H9 (cell line): ENCODE measurements around the gene SYNE3. TPM values are rescaled to one million over a fixed set of nuclear protein-coding genes. Genes with fewer than 3 reads are reported as not detected.

ENCODE experiments used
- DNase-seq: peaks from one replicate; pipeline ENCODE4 v3.0.0-alpha.2; 2017
- H2AFZ ChIP-seq: one replicate; pipeline ENCODE4 v1.6.1; 2013; ENCODE audit warnings: mild to moderate bottlenecking, low read length, control low read depth, moderate library complexity
- H2AK5ac ChIP-seq: 2 replicates; pipeline ENCODE4 v1.6.1; 2013; ENCODE audit warnings: low read length, control low read depth, mixed read lengths; ENCODE audit not compliant: insufficient read length
- H2BK120ac ChIP-seq: one replicate; pipeline ENCODE4 v1.6.1; 2013; ENCODE audit warnings: low read depth, mild to moderate bottlenecking, low read length, control low read depth, inconsistent platforms; ENCODE audit not compliant: poor library complexity, severe bottlenecking
- H2BK12ac ChIP-seq: 2 replicates; pipeline ENCODE4 v1.6.1; 2013; ENCODE audit warnings: low read length, control low read depth, mixed read lengths, low read depth; ENCODE audit not compliant: insufficient read length
- H2BK15ac ChIP-seq: 2 replicates; pipeline ENCODE4 v1.6.1; 2013; ENCODE audit warnings: low read depth, low read length, control low read depth
- H2BK20ac ChIP-seq: one replicate; pipeline ENCODE4 v1.6.1; 2013; ENCODE audit warnings: low read depth, mild to moderate bottlenecking, low read length, control low read depth, inconsistent platforms; ENCODE audit not compliant: poor library complexity, severe bottlenecking
- H2BK5ac ChIP-seq: 2 replicates; pipeline ENCODE4 v1.6.1; 2013; ENCODE audit warnings: low read length, control low read depth, mixed read lengths; ENCODE audit not compliant: insufficient read length
- H3K14ac ChIP-seq: 2 replicates; pipeline ENCODE4 v1.6.1; 2013; ENCODE audit warnings: low read length, control low read depth; ENCODE audit not compliant: insufficient read depth
- H3K18ac ChIP-seq: 2 replicates; pipeline ENCODE4 v1.6.1; 2013; ENCODE audit warnings: low read depth, mild to moderate bottlenecking, mixed read lengths, low read length, control low read depth; ENCODE audit not compliant: insufficient read length
- H3K23ac ChIP-seq: 2 replicates; pipeline ENCODE4 v1.6.1; 2013; ENCODE audit warnings: low read length, control low read depth, mixed read lengths, low read depth; ENCODE audit not compliant: insufficient read length
- H3K23me2 ChIP-seq: 2 replicates; pipeline ENCODE4 v1.6.1; 2013; ENCODE audit warnings: low read depth, mild to moderate bottlenecking, mixed read lengths, low read length, control low read depth; ENCODE audit not compliant: insufficient read length, poor library complexity, severe bottlenecking
- H3K27ac ChIP-seq: 2 replicates; pipeline ENCODE4 v1.5.1; 2013; ENCODE audit warnings: low read length, control low read depth, mixed read lengths, low read depth; ENCODE audit not compliant: insufficient read length
- H3K27me3 ChIP-seq: 2 replicates; pipeline ENCODE4 v1.6.1; 2013; ENCODE audit warnings: low read length, control low read depth, inconsistent platforms; ENCODE audit not compliant: insufficient read depth
- H3K4ac ChIP-seq: 2 replicates; pipeline ENCODE4 v1.6.1; 2013; ENCODE audit warnings: low read depth, mild to moderate bottlenecking, control low read depth, inconsistent platforms, low read length, moderate library complexity
- H3K4me1 ChIP-seq: 2 replicates; pipeline ENCODE4 v1.6.1; 2013; ENCODE audit warnings: low read length, control low read depth, inconsistent platforms; ENCODE audit not compliant: insufficient read depth
- H3K4me2 ChIP-seq: 2 replicates; pipeline ENCODE4 v1.6.1; 2013; ENCODE audit warnings: low read length, control low read depth, mixed read lengths; ENCODE audit not compliant: insufficient read length, insufficient read depth
- H3K56ac ChIP-seq: 2 replicates; pipeline ENCODE4 v1.6.1; 2013; ENCODE audit warnings: low read depth, mild to moderate bottlenecking, mixed read lengths, low read length, control low read depth; ENCODE audit not compliant: insufficient read length
- H3K79me1 ChIP-seq: 2 replicates; pipeline ENCODE4 v1.6.1; 2013; ENCODE audit warnings: low read depth, mild to moderate bottlenecking, moderate library complexity, low read length, control low read depth, inconsistent platforms; ENCODE audit not compliant: insufficient read depth, poor library complexity, severe bottlenecking
- H3K79me2 ChIP-seq: 2 replicates; pipeline ENCODE4 v1.6.1; 2013; ENCODE audit warnings: low read length, control low read depth, inconsistent platforms; ENCODE audit not compliant: insufficient read depth
- H3K9ac ChIP-seq: 2 replicates; pipeline ENCODE4 v1.6.1; 2013; ENCODE audit warnings: low read length, control low read depth, mixed read lengths; ENCODE audit not compliant: insufficient read length; ENCODE audit errors: extremely low read depth
- H3K9me3 ChIP-seq: one replicate; pipeline ENCODE4 v1.6.1; 2013; ENCODE audit warnings: low read depth, low read length, inconsistent platforms; ENCODE audit not compliant: control insufficient read depth
- H3T11ph ChIP-seq: one replicate; pipeline ENCODE4 v1.6.1; 2013; ENCODE audit warnings: mild to moderate bottlenecking, low read length, control low read depth, inconsistent platforms
- H4K20me1 ChIP-seq: one replicate; pipeline ENCODE4 v1.6.1; 2013; ENCODE audit not compliant: control insufficient read depth, insufficient read length, insufficient read depth
- H4K5ac ChIP-seq: 2 replicates; pipeline ENCODE4 v1.6.1; 2013; ENCODE audit warnings: low read depth, mild to moderate bottlenecking, mixed read lengths, low read length, control low read depth; ENCODE audit not compliant: insufficient read length
- H4K8ac ChIP-seq: replicated peaks from 2 replicates; pipeline ENCODE4 v1.6.1; 2013; ENCODE audit warnings: low read length, control low read depth, mixed read lengths, low read depth; ENCODE audit not compliant: insufficient read length
- H4K91ac ChIP-seq: 2 replicates; pipeline ENCODE4 v1.6.1; 2013; ENCODE audit warnings: low read depth, mild to moderate bottlenecking, moderate library complexity, mixed read lengths, low read length, control low read depth; ENCODE audit not compliant: insufficient read length
- H3K27ac Mint-ChIP-seq, 3 experiments: 2 replicates in 2 of 3; 3 replicates in 1 of 3; pipeline ENCODE4 v1.8.0; 2020 to 2021; ENCODE audit warnings: mixed read lengths in 3 of 3, mild to moderate bottlenecking in 1 of 3, moderate library complexity in 1 of 3
- H3K27me3 Mint-ChIP-seq: 2 replicates; pipeline ENCODE4 v1.8.0; 2021; ENCODE audit warnings: low read depth, mild to moderate bottlenecking, moderate library complexity, mixed read lengths
- H3K36me3 Mint-ChIP-seq, 3 experiments: 2 replicates in 2 of 3; 3 replicates in 1 of 3; pipeline ENCODE4 v1.8.0; 2020 to 2021; ENCODE audit warnings: low read depth in 3 of 3, mixed read lengths in 3 of 3; ENCODE audit not compliant: insufficient read depth in 1 of 3
- H3K4me1 Mint-ChIP-seq, 2 experiments: 2 replicates each; pipeline ENCODE4 v1.8.0; 2020; ENCODE audit warnings: mixed read lengths in 2 of 2
- H3K4me3 Mint-ChIP-seq, 2 experiments: 2 replicates in 1 of 2; 3 replicates in 1 of 2; pipeline ENCODE4 v1.8.0; 2020 to 2021; ENCODE audit warnings: mild to moderate bottlenecking in 2 of 2, mixed read lengths in 2 of 2, moderate library complexity in 1 of 2
- H3K9me3 Mint-ChIP-seq, 2 experiments: 2 replicates in 1 of 2; 3 replicates in 1 of 2; pipeline ENCODE4 v1.8.0; 2020; ENCODE audit warnings: mild to moderate bottlenecking in 2 of 2, mixed read lengths in 2 of 2, moderate library complexity in 1 of 2
- CTCF ChIP-seq: fragments of 200-600 bp; sonication (generic); conservative IDR thresholded peaks from 3 replicates; pipeline ENCODE4 v1.8.0; 2021; ENCODE audit warnings: antibody characterized with exemption, mild to moderate bottlenecking
- WGBS: extraction: QIAGEN DNeasy Blood & Tissue Kit; methylation state at CpG from one replicate; pipeline ENCODE4 v1.1.7; 2013; ENCODE audit warnings: missing lambda C conversion rate, low lambda C conversion rate, mixed read lengths; ENCODE audit not compliant: insufficient read length; ENCODE audit errors: extremely low coverage; 5-methylcytosine and 5-hydroxymethylcytosine counted together
- total RNA-seq: library from RNA; stranded (reverse); gene quantifications from 2 replicates; pipeline ENCODE4 v1.2.1, GENCODE V29; 2021

The SYNE3 gene
- total RNA-seq, 1 experiment from 2014 or later: 0.11 TPM

GRCh38 chr14:95515596-95516552 lies 576 bp downstream of the SYNE3 start:
- Histone ChIP-seq H2AK5ac (no peak overlapping the region), H3K18ac (no peak overlapping the region), H3K23me2 (peaks cover 6% of the 10 kb centered on the region), H3K27me3 (peaks cover 12% of the 10 kb centered on the region), H3T11ph (no peak overlapping the region), H3K23ac (no peak overlapping the region), H3K4me2 (peak overlapping the region; percentile 59), H3K27ac (no peak overlapping the region), H2BK12ac (no peak overlapping the region), H4K8ac (no peak overlapping the region), H2BK15ac (no peak overlapping the region), H2BK20ac (no peak overlapping the region), H4K91ac (no peak overlapping the region), H2BK5ac (no peak overlapping the region), H3K79me1 (no peaks in the 10 kb centered on the region), H4K5ac (no peak overlapping the region), H3K56ac (no peak overlapping the region), H3K4me1 (no peaks in the 10 kb centered on the region), H2BK120ac (no peak overlapping the region), H3K9me3 (no peaks in the 10 kb centered on the region), H3K4ac (no peak overlapping the region), H4K20me1 (no peaks in the 10 kb centered on the region), H3K79me2 (no peaks in the 10 kb centered on the region), H3K9ac (no peak overlapping the region), H2AFZ (no peak overlapping the region), H3K14ac (no peak overlapping the region; the same call in 1 of the 2 replicates)
- Mint-ChIP-seq H3K36me3 (no peaks in the 10 kb centered on the region), H3K27me3 (peaks cover 61% of the 10 kb centered on the region), H3K27ac (no peak overlapping the region), H3K9me3 (no peaks in the 10 kb centered on the region), H3K4me1 (peaks cover 10 to 18% of the 10 kb centered on the region in 2 experiments), H3K4me3 (peak overlapping the region; percentile 49 to 76)
- peak; percentile 61 for DNase-seq
- TF ChIP-seq CTCF: peak; percentile 56
- WGBS: no CpG with 5 or more reads among the region's 50 CpGs
